Astrocyte (in vitro differentiated cells and primary cell): Measurements from ENCODE around the gene DLX3. TPM values are rescaled to one million over a fixed set of nuclear protein-coding genes. Genes with fewer than 3 reads are reported as not detected.
A peak's percentile ranks its signal among the peaks of the same experiment; 100 is the strongest.

ENCODE experiments used
- DNase-seq: peaks from one replicate; pipeline ENCODE4 v3.0.0-alpha.2; 2010; ENCODE audit warnings: low read depth
- FAIRE-seq: peaks from 2 replicates; lab custom pipeline; 2011; peaks lifted over from hg19 to GRCh38; lab: Jason Lieb, UNC
- H2AFZ ChIP-seq: 2 replicates; pipeline ENCODE4 v1.6.0; 2012; ENCODE audit warnings: low read depth, low read length, inconsistent platforms
- H3K27ac ChIP-seq: 2 replicates; pipeline ENCODE4 v1.5.1; 2011; ENCODE audit warnings: low read depth, low read length, inconsistent platforms
- H3K27me3 ChIP-seq: 2 replicates; pipeline ENCODE4 v1.6.0; 2011; ENCODE audit warnings: low read length, inconsistent platforms; ENCODE audit not compliant: insufficient read depth
- H3K36me3 ChIP-seq: 2 replicates; pipeline ENCODE4 v1.5.1; 2011; ENCODE audit warnings: low read length, inconsistent platforms; ENCODE audit not compliant: insufficient read depth
- H3K4me1 ChIP-seq: 2 replicates; pipeline ENCODE4 v1.5.1; 2011; ENCODE audit warnings: low read length, inconsistent platforms; ENCODE audit not compliant: insufficient read depth
- H3K4me2 ChIP-seq: 2 replicates; pipeline ENCODE4 v1.6.0; 2012; ENCODE audit warnings: low read length, inconsistent platforms
- H3K4me3 ChIP-seq: 2 replicates; pipeline ENCODE4 v1.5.1; 2011; ENCODE audit warnings: low read depth, mild to moderate bottlenecking, low read length, inconsistent platforms; ENCODE audit not compliant: insufficient read depth
- H3K79me2 ChIP-seq: 2 replicates; pipeline ENCODE4 v1.6.0; 2012; ENCODE audit warnings: mild to moderate bottlenecking, low read length, inconsistent platforms; ENCODE audit not compliant: insufficient read depth
- H3K9ac ChIP-seq: 2 replicates; pipeline ENCODE4 v1.6.0; 2012; ENCODE audit warnings: mild to moderate bottlenecking, low read length, inconsistent platforms
- H3K9me3 ChIP-seq: 2 replicates; pipeline ENCODE4 v1.5.1; 2012; ENCODE audit warnings: low read depth, mild to moderate bottlenecking, low read length, inconsistent platforms; ENCODE audit not compliant: insufficient read depth
- H4K20me1 ChIP-seq: 2 replicates; pipeline ENCODE4 v1.6.0; 2012; ENCODE audit warnings: low read length, inconsistent platforms; ENCODE audit not compliant: insufficient read depth
- H3K27ac Mint-ChIP-seq: one replicate; pipeline ENCODE4 v1.8.0; 2021; ENCODE audit warnings: mild to moderate bottlenecking, mixed read lengths; ENCODE audit not compliant: unreplicated experiment
- H3K27me3 Mint-ChIP-seq: one replicate; pipeline ENCODE4 v1.8.0; 2021; ENCODE audit warnings: low read depth, mixed read lengths; ENCODE audit not compliant: unreplicated experiment
- H3K36me3 Mint-ChIP-seq: one replicate; pipeline ENCODE4 v1.8.0; 2021; ENCODE audit warnings: low read depth, mixed read lengths; ENCODE audit not compliant: unreplicated experiment
- H3K4me1 Mint-ChIP-seq: one replicate; pipeline ENCODE4 v1.8.0; 2021; ENCODE audit warnings: low read depth, mixed read lengths; ENCODE audit not compliant: unreplicated experiment
- H3K4me3 Mint-ChIP-seq: one replicate; pipeline ENCODE4 v1.8.0; 2021; ENCODE audit warnings: mild to moderate bottlenecking, moderate library complexity, mixed read lengths; ENCODE audit not compliant: unreplicated experiment
- H3K9me3 Mint-ChIP-seq: one replicate; pipeline ENCODE4 v1.8.0; 2021; ENCODE audit warnings: mild to moderate bottlenecking, mixed read lengths; ENCODE audit not compliant: unreplicated experiment
- CTCF ChIP-seq: IDR thresholded peaks from 2 replicates; pipeline ENCODE4 v1.5.1; 2011; ENCODE audit warnings: low read depth, mild to moderate bottlenecking, inconsistent platforms, low read length, moderate library complexity; ENCODE audit not compliant: insufficient read depth
- EZH2 ChIP-seq: IDR thresholded peaks from 2 replicates; pipeline ENCODE4 v1.6.1; 2012; ENCODE audit warnings: mild to moderate bottlenecking, low read length, inconsistent platforms; ENCODE audit not compliant: insufficient read depth
- total RNA-seq: library from RNA; stranded (reverse); gene quantifications from 2 replicates; pipeline ENCODE4 v1.2.1, GENCODE V29; 2021

The DLX3 gene
- total RNA-seq, 1 donor from 2014 or later = 1.00 TPM

- H3K9ac ChIP-seq = no peak overlapping the region
- peak overlapping the region; percentile 51 for H2AFZ ChIP-seq
- FAIRE-seq = no peak
These were observed 27.2 kb downstream of the DLX3 start for GRCh38 chr17:49967621-49968404.

GRCh38 chr17:49967205-49967604 lies 27.8 kb downstream of the DLX3 start:
- Histone ChIP-seq H3K4me3 (no peak overlapping the region), H2AFZ (no peak overlapping the region), H4K20me1 (peaks cover 25% of the 10 kb centered on the region), H3K27me3 (peaks cover 97% of the 10 kb centered on the region), H3K36me3 (no peaks in the 10 kb centered on the region), H3K27ac (no peak overlapping the region), H3K4me2 (no peak overlapping the region), H3K9ac (no peak overlapping the region), H3K9me3 (no peaks in the 10 kb centered on the region), H3K4me1 (peaks cover 6% of the 10 kb centered on the region), H3K79me2 (no peaks in the 10 kb centered on the region)
- Mint-ChIP-seq H3K36me3 (peaks cover 3% of the 10 kb centered on the region), H3K4me1 (peaks cover 7% of the 10 kb centered on the region), H3K9me3 (peaks cover 29% of the 10 kb centered on the region), H3K4me3 (no peak overlapping the region), H3K27me3 (peaks cover 91% of the 10 kb centered on the region), H3K27ac (no peak overlapping the region)
- FAIRE-seq (no peak), DNase-seq (no peak)
- TF ChIP-seq EZH2 = no peak
- no peak for TF ChIP-seq CTCF

More at GRCh38 chr17:49967621-49968404, 27.2 kb downstream of the DLX3 start:
- Histone ChIP-seq H4K20me1 (peaks cover 25% of the 10 kb centered on the region), H3K4me2 (peak overlapping the region; percentile 82), H3K4me3 (peak overlapping the region; percentile 37), H3K27ac (no peak overlapping the region), H3K27me3 (peaks cover 97% of the 10 kb centered on the region), H3K9me3 (no peaks in the 10 kb centered on the region), H3K36me3 (no peaks in the 10 kb centered on the region), H3K79me2 (no peaks in the 10 kb centered on the region), H3K4me1 (peaks cover 6% of the 10 kb centered on the region)
- peaks cover 29% of the 10 kb centered on the region for H3K9me3 Mint-ChIP-seq
- peaks cover 3% of the 10 kb centered on the region for H3K36me3 Mint-ChIP-seq
- H3K4me1 Mint-ChIP-seq = peaks cover 7% of the 10 kb centered on the region
- peak overlapping the region; percentile 58 for H3K4me3 Mint-ChIP-seq
- TF ChIP-seq EZH2 (no peak), CTCF (no peak)
- no peak for DNase-seq
- peaks cover 90% of the 10 kb centered on the region for H3K27me3 Mint-ChIP-seq
- H3K27ac Mint-ChIP-seq = no peak overlapping the region

GRCh38 chr17:49966767-49967166 lies 28.3 kb downstream of the DLX3 start:
- Histone ChIP-seq H3K79me2 (no peaks in the 10 kb centered on the region), H4K20me1 (peaks cover 25% of the 10 kb centered on the region), H3K4me3 (no peak overlapping the region), H3K4me1 (peaks cover 6% of the 10 kb centered on the region), H3K9me3 (no peaks in the 10 kb centered on the region), H3K4me2 (no peak overlapping the region), H3K36me3 (no peaks in the 10 kb centered on the region), H3K9ac (no peak overlapping the region), H3K27ac (no peak overlapping the region), H3K27me3 (peaks cover 94% of the 10 kb centered on the region), H2AFZ (no peak overlapping the region)
- H3K4me1 Mint-ChIP-seq = peaks cover 7% of the 10 kb centered on the region
- H3K27ac Mint-ChIP-seq = peak overlapping the region; percentile 50
- H3K9me3 Mint-ChIP-seq = peaks cover 29% of the 10 kb centered on the region
- H3K36me3 Mint-ChIP-seq = peaks cover 3% of the 10 kb centered on the region
- DNase-seq (no peak), FAIRE-seq (no peak)
- no peak for TF ChIP-seq EZH2
- H3K4me3 Mint-ChIP-seq = no peak overlapping the region
- H3K27me3 Mint-ChIP-seq = peaks cover 94% of the 10 kb centered on the region
